IMR-90 (cell line): ENCODE data around the gene LILRA1. TPM values are rescaled to one million over a fixed set of nuclear protein-coding genes. Genes with fewer than 3 reads are reported as not detected.

Source experiments
- ATAC-seq: fragments of 200-7000 bp; cut with Tn5 transposase; 2 replicates; pipeline ENCODE4 v1.9.1; 2020; ENCODE audit warnings: low read depth, mild to moderate bottlenecking, moderate library complexity
- BruUV-seq: library from RNA; stranded (reverse); fragments of 400-500 nt; replicated peaks from 2 replicates; lab custom pipeline; 2021; lab: Mats Ljungman, UMichigan
- CTCF ChIA-PET: fragments of 300-600 bp; formaldehyde crosslinking; extraction: SDS; loops from one replicate; lab custom pipeline; 2021; ENCODE audit warnings: antibody characterized with exemption; lab: Yijun Ruan, JAX
- POLR2A ChIA-PET: fragments of 300-600 bp; sonication (Branson Sonifier 250); formaldehyde crosslinking; loops from one replicate; lab custom pipeline; 2022; ENCODE audit warnings: antibody characterized with exemption; ENCODE audit not compliant: unreplicated experiment; lab: Charles Lee
- DNase-seq: peaks from one replicate; pipeline ENCODE4 v3.0.0; 2013
- H2AFZ ChIP-seq: replicated peaks from 2 replicates; pipeline ENCODE3; 2013; ENCODE audit warnings: low read length, mild to moderate bottlenecking; ENCODE audit not compliant: poor library complexity
- H2AK5ac ChIP-seq: 2 replicates; pipeline ENCODE4 v1.6.1; 2013; ENCODE audit warnings: low read depth, low read length, inconsistent platforms
- H2AK9ac ChIP-seq: replicated peaks from 2 replicates; pipeline ENCODE3; 2013; ENCODE audit warnings: mild to moderate bottlenecking, low read depth, low read length, moderate library complexity; ENCODE audit not compliant: poor library complexity
- H2BK120ac ChIP-seq: 2 replicates; pipeline ENCODE4 v1.6.1; 2013; ENCODE audit warnings: low read depth, low read length, inconsistent platforms
- H2BK15ac ChIP-seq: 3 replicates; pipeline ENCODE4 v1.6.1; 2013; ENCODE audit warnings: low read depth, low read length, inconsistent platforms
- H2BK20ac ChIP-seq: 2 replicates; pipeline ENCODE4 v1.6.1; 2013; ENCODE audit warnings: low read depth, mild to moderate bottlenecking, inconsistent platforms, low read length, moderate library complexity
- H2BK5ac ChIP-seq: 2 replicates; pipeline ENCODE4 v1.6.1; 2013; ENCODE audit warnings: mild to moderate bottlenecking, low read depth, low read length, inconsistent platforms; ENCODE audit not compliant: poor library complexity, severe bottlenecking
- H3K14ac ChIP-seq: replicated peaks from 2 replicates; pipeline ENCODE4 v1.6.1; 2013; ENCODE audit warnings: low read depth, low read length, inconsistent platforms
- H3K18ac ChIP-seq: 2 replicates; pipeline ENCODE4 v1.6.1; 2013; ENCODE audit warnings: low read depth, low read length, control low read depth
- H3K23ac ChIP-seq: 2 replicates; pipeline ENCODE4 v1.6.1; 2013; ENCODE audit warnings: low read depth, low read length, inconsistent platforms
- H3K27ac ChIP-seq: 2 replicates; pipeline ENCODE4 v1.5.1; 2013; ENCODE audit warnings: mild to moderate bottlenecking, control low read depth, low read length; ENCODE audit not compliant: insufficient read depth
- H3K27me3 ChIP-seq: 2 replicates; pipeline ENCODE4 v1.6.1; 2013; ENCODE audit warnings: low read length; ENCODE audit not compliant: control insufficient read depth, insufficient read depth
- H3K36me3 ChIP-seq: 2 replicates; pipeline ENCODE4 v1.6.1; 2013; ENCODE audit warnings: low read length, mixed read lengths; ENCODE audit not compliant: control insufficient read depth, insufficient read depth
- H3K4ac ChIP-seq: 2 replicates; pipeline ENCODE4 v1.6.1; 2013; ENCODE audit warnings: low read depth, low read length, inconsistent platforms
- H3K4me1 ChIP-seq: 2 replicates; pipeline ENCODE4 v1.6.1; 2013; ENCODE audit warnings: low read length, mixed read lengths; ENCODE audit not compliant: control insufficient read depth, insufficient read depth
- H3K4me2 ChIP-seq: 2 replicates; pipeline ENCODE4 v1.6.1; 2013; ENCODE audit warnings: low read depth, mild to moderate bottlenecking, control low read depth, low read length, moderate library complexity
- H3K4me3 ChIP-seq: 2 replicates; pipeline ENCODE4 v1.5.1; 2013; ENCODE audit warnings: low read depth, mild to moderate bottlenecking, control low read depth, low read length, moderate library complexity; ENCODE audit not compliant: insufficient read depth
- H3K56ac ChIP-seq: 2 replicates; pipeline ENCODE4 v1.6.1; 2013; ENCODE audit warnings: low read length, inconsistent platforms; ENCODE audit not compliant: insufficient read depth; ENCODE audit errors: extremely low read depth
- H3K79me1 ChIP-seq, 2 experiments: 2 replicates each; pipeline ENCODE4 v1.6.1; 2013; ENCODE audit warnings: low read length in 2 of 2, inconsistent platforms in 1 of 2, low read depth in 1 of 2
- H3K9ac ChIP-seq: 2 replicates; pipeline ENCODE4 v1.6.1; 2013; ENCODE audit warnings: low read depth, low read length, control low read depth
- H3K9me1 ChIP-seq: 2 replicates; pipeline ENCODE4 v1.6.1; 2013; ENCODE audit warnings: low read length, inconsistent platforms; ENCODE audit not compliant: insufficient read depth
- H3K9me3 ChIP-seq: 2 replicates; pipeline ENCODE4 v1.6.1; 2013; ENCODE audit warnings: low read length; ENCODE audit not compliant: control insufficient read depth, insufficient read depth
- H4K20me1 ChIP-seq: 2 replicates; pipeline ENCODE4 v1.6.1; 2013; ENCODE audit warnings: low read length, inconsistent platforms; ENCODE audit not compliant: insufficient read depth
- H4K5ac ChIP-seq: 2 replicates; pipeline ENCODE4 v1.6.1; 2013; ENCODE audit warnings: mild to moderate bottlenecking, low read depth, low read length, control low read depth
- H4K8ac ChIP-seq, 2 experiments: 2 replicates each; pipeline ENCODE4 v1.6.1; 2013; ENCODE audit warnings: low read depth in 2 of 2, low read length in 2 of 2, control low read depth in 1 of 2, inconsistent platforms in 1 of 2
- H4K91ac ChIP-seq: 2 replicates; pipeline ENCODE4 v1.6.1; 2013; ENCODE audit warnings: low read depth, low read length, inconsistent platforms; ENCODE audit not compliant: insufficient read depth
- CEBPB ChIP-seq: IDR thresholded peaks from 2 replicates; pipeline ENCODE4 v1.6.1; 2012; ENCODE audit warnings: low read depth, low read length, improper control_type of control experiment
- POLR2A ChIP-seq: IDR thresholded peaks from 2 replicates; pipeline ENCODE4 v1.6.1; 2012; ENCODE audit warnings: mild to moderate bottlenecking, low read depth, low read length
- RAD21 ChIP-seq: IDR thresholded peaks from 2 replicates; pipeline ENCODE4 v1.6.1; 2012; ENCODE audit warnings: low read length, improper control_type of control experiment
- RCOR1 ChIP-seq: IDR thresholded peaks from 2 replicates; pipeline ENCODE4 v1.6.1; 2012; ENCODE audit warnings: mild to moderate bottlenecking, low read length, improper control_type of control experiment; ENCODE audit not compliant: insufficient replicate concordance
- RFX5 ChIP-seq: IDR thresholded peaks from 2 replicates; pipeline ENCODE4 v1.8.0; 2012; ENCODE audit warnings: low read depth, mild to moderate bottlenecking, low read length, moderate library complexity
- SMC3 ChIP-seq: fragments of 150-350 bp; IDR thresholded peaks from 2 replicates; pipeline ENCODE4 v1.6.1; 2016; ENCODE audit warnings: low read depth, mild to moderate bottlenecking, antibody characterized with exemption, low read length, moderate library complexity
- USF2 ChIP-seq: fragments of 150-350 bp; IDR thresholded peaks from 2 replicates; pipeline ENCODE4 v1.6.1; 2017; ENCODE audit warnings: mild to moderate bottlenecking, antibody characterized with exemption, low read length, low read depth
- WGBS, 2 experiments: methylation state at CpG; one replicate each; pipeline versions ENCODE4 v1.1.5 to v1.1.7; 2013; ENCODE audit warnings: missing lambda C conversion rate in 2 of 2; ENCODE audit not compliant: insufficient read length in 1 of 2; ENCODE audit errors: extremely low coverage in 2 of 2; 5-methylcytosine and 5-hydroxymethylcytosine counted together
- dilution Hi-C: fragments of 300-500 bp; cut with HindIII; formaldehyde crosslinking; loops from one replicate; pipeline ENCODE4 v1.14.3; 2018; ENCODE audit warnings: low sequenced_read_pairs; ENCODE audit not compliant: unreplicated experiment
- in situ Hi-C: fragments of 300-500 bp; cut with MboI; formaldehyde crosslinking; loops from 3 replicates; pipeline ENCODE4 v1.14.3; 2019; ENCODE audit warnings: low sequenced_read_pairs, inconsistent platforms, mixed read lengths
- intact Hi-C: fragments of 100-400 bp; cut with micrococcal nuclease; formaldehyde crosslinking; loops from 2 replicates; pipeline ENCODE4 v1.10.0; 2022
- polyA plus RNA-seq, 3 experiments: library from polyadenylated mRNA; depleted of rRNA; stranded (reverse); fragments of >200 nt; gene quantifications; 2 replicates each; pipeline ENCODE4 v1.2.3, GENCODE V29; 2012; ENCODE audit warnings: low replicate concordance in 1 of 3
- total RNA-seq: library from RNA; depleted of rRNA; stranded (reverse); fragments of >200 nt; gene quantifications from 2 replicates; pipeline ENCODE4 v1.2.3, GENCODE V29; 2012

Gene LILRA1
- total and polyA plus RNA-seq, 2 of the 4 experiments (the other 2 are of a cell fraction) = not detected

GRCh38 chr19:54552913-54553310, 40.5 kb upstream of the LILRA1 start:
- Histone ChIP-seq H3K27ac (no peak overlapping the region), H2BK20ac (no peak overlapping the region), H2AK9ac (no peak overlapping the region), H3K18ac (no peak overlapping the region), H3K23ac (no peak overlapping the region), H3K4me2 (no peak overlapping the region), H2BK15ac (no peak overlapping the region), H3K14ac (no peak overlapping the region), H3K9me1 (no peaks in the 10 kb centered on the region), H3K79me1 (no peaks in the 10 kb centered on the region), H3K4ac (no peak overlapping the region), H3K36me3 (no peaks in the 10 kb centered on the region), H3K4me3 (no peak overlapping the region), H4K20me1 (no peaks in the 10 kb centered on the region), H4K91ac (no peak overlapping the region), H2AK5ac (no peak overlapping the region), H3K27me3 (no peaks in the 10 kb centered on the region), H2BK120ac (no peak overlapping the region), H3K4me1 (no peaks in the 10 kb centered on the region), H3K56ac (no peak overlapping the region), H3K9ac (no peak overlapping the region), H4K8ac (no peak overlapping the region), H3K9me3 (peaks cover 38% of the 10 kb centered on the region), H2BK5ac (no peak overlapping the region), H2AFZ (no peak overlapping the region), H4K5ac (no peak overlapping the region)
- dilution Hi-C loops (no loop called here), in situ Hi-C loops (no loop called here), intact Hi-C loops (no loop called here)
- no peak for DNase-seq
- 80% methylated on average over 10 of the region's 15 CpGs; no CpG with 5 or more reads in 1 of the 2 experiments for WGBS, 2 experiments
- no peak for ATAC-seq
- no TSS peak for BruUV-seq
- ChIA-PET CTCF (no interaction called here), POLR2A (no interaction called here)
- no peak for TF ChIP-seq RAD21
- no peak for TF ChIP-seq CEBPB
- TF ChIP-seq SMC3 = no peak
- TF ChIP-seq RFX5 = no peak
- no peak for TF ChIP-seq POLR2A
- TF ChIP-seq RCOR1 = no peak
- no peak for TF ChIP-seq USF2
